GM11168 (cell line): ENCODE results near the gene VPS11.

Source experiments
- in situ Hi-C: fragments of 300-500 bp; cut with MboI; formaldehyde crosslinking; loops from one replicate; pipeline ENCODE4 v1.12.0; 2022; ENCODE audit warnings: low sequenced_read_pairs; ENCODE audit not compliant: unreplicated experiment

Gene VPS11

DNA sequence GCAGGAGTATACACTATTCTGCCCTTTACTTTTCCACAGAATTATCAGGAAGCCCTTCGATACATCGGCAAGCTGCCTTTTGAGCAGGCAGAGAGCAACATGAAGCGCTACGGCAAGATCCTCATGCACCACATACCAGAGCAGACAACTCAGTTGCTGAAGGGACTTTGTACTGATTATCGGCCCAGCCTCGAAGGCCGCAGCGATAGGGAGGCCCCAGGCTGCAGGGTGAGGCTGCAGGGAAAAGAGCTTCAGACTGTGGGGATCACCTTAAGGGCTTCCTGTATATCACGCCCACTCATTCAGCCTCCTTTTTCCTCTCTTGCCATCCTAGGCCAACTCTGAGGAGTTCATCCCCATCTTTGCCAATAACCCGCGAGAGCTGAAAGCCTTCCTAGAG, 10.2 kb downstream of the VPS11 start:
- in situ Hi-C loops = no loop called here

- in situ Hi-C loops = no loop called here
Observed at GRCh38 chr11:119078675-119079420, 11.2 kb downstream of the VPS11 start.

GRCh38 chr11:119081682-119082260, 14.2 kb downstream of the VPS11 start:
- in situ Hi-C loops = no loop called here

- in situ Hi-C loops = no loop called here
Observed at GRCh38 chr11:119084663-119085436, 17.2 kb downstream of the VPS11 start, which contains the start of gene HMBS. Gene HMBS (plus strand): TSS chr11:119084881. CDS start chr11:119085034, 153 bp downstream.

- in situ Hi-C loops = no loop called here
Observed at GRCh38 chr11:119085437-119085847, 17.8 kb downstream of the VPS11 start.

DNA sequence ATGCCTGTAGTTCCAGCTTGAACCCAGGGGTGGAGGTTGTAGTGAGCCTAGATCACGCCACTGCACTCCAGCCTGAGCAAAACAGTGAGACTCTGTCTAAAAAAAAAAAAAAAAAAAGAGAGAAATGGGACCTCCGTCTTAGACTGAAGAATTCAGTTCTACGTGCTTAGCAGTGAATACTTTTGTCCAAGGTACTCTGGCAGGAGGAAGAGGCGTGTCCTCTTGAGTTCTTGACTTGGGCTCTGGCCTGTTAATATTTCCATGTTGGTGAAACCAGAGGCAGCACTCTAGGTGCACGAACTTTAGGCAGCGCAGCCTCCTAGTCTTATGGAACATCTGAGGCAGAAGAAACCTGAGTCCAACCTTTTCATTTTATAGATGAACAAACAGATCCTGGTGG, 19.5 kb downstream of the VPS11 start:
- in situ Hi-C loops = no loop called here

DNA sequence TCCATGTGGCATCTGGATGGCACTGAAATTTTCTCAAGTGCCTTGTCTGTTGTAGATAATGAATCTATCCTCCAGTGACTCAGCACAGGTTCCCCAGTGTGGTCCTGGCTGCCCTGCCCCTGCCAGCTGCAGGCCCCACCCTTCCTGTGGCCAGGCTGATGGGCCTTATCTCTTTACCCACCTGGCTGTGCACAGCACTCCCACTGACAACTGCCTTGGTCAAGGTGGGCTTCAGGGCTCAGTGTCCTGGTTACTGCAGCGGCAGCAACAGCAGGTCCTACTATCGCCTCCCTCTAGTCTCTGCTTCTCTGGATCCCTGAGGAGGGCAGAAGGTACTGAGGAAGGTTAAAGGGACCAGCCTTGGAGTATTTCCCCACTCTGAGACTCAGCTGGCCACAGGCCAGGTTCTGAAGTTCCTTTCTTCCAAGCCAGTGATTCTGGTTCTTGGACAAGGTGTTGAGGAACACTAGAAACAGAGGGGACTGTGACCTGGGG, 20.2 kb downstream of the VPS11 start:
- in situ Hi-C loops = no loop called here

- in situ Hi-C loops = no loop called here
Observed at GRCh38 chr11:119088406-119088805, 20.8 kb downstream of the VPS11 start.

GRCh38 chr11:119089319-119089718, 21.7 kb downstream of the VPS11 start:
- in situ Hi-C loops = no loop called here

DNA sequence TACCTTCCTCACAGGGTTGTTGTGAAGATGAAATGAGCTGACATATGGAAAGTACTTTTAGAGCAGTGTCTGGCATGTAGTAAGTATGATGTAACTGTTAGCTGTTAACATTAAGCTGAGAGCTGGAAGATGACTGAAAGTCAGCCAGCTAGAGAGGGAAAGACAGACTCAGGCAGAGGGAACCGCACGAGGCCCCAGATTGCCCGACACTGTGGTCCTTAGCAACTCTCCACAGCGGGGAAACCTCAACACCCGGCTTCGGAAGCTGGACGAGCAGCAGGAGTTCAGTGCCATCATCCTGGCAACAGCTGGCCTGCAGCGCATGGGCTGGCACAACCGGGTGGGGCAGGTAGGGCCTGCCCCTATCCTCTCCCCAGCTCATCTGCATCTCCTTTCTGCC, 23.6 kb downstream of the VPS11 start:
- in situ Hi-C loops = no loop called here

- in situ Hi-C loops = no loop called here
Observed at GRCh38 chr11:119091966-119092879, 24.6 kb downstream of the VPS11 start.

DNA sequence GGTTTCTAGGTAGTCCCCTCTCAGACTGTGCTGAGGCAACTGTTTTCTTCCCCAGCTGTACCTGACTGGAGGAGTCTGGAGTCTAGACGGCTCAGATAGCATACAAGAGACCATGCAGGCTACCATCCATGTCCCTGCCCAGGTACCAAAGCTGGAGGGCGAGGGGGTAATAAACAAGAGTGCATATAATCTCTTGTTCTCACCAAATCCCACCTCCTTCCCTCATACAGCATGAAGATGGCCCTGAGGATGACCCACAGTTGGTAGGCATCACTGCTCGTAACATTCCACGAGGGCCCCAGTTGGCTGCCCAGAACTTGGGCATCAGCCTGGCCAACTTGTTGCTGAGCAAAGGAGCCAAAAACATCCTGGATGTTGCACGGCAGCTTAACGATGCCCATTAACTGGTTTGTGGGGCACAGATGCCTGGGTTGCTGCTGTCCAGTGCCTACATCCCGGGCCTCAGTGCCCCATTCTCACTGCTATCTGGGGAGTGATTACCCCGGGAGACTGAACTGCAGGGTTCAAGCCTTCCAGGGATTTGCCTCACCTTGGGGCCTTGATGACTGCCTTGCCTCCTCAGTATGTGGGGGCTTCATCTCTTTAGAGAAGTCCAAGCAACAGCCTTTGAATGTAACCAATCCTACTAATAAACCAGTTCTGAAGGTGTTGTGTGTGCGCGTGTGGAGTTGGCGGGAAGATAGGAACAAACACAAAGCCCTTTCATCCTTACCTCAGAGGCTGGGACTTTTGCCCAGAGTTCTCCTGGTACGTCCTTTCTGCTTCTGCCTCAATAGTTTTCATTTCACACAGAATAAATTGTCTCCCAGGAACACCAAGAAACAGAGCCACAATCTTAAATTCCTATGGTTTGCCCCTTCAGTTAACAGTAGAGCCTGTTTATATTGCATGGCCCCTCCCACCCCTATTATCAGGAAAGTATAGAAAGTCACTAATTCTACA, 25.5 kb downstream of the VPS11 start:
- in situ Hi-C loops = no loop called here

GRCh38 chr11:119093942-119094815, 26.6 kb downstream of the VPS11 start:
- in situ Hi-C loops = no loop called here

DNA sequence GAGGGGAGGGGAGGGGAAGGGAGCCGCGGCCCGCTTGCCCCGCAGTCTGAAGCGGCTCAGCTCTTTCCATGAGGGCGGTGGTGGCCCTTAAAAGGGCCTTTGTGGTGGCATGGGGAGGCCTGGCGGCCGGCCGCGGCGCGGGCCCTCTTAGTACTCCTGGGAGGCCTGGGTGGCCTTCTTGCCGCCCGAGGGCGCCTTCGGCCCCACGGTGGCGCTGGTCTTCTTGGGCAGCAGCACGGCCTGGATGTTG, 27.1 kb downstream of the VPS11 start:
- in situ Hi-C loops = no loop called here

DNA sequence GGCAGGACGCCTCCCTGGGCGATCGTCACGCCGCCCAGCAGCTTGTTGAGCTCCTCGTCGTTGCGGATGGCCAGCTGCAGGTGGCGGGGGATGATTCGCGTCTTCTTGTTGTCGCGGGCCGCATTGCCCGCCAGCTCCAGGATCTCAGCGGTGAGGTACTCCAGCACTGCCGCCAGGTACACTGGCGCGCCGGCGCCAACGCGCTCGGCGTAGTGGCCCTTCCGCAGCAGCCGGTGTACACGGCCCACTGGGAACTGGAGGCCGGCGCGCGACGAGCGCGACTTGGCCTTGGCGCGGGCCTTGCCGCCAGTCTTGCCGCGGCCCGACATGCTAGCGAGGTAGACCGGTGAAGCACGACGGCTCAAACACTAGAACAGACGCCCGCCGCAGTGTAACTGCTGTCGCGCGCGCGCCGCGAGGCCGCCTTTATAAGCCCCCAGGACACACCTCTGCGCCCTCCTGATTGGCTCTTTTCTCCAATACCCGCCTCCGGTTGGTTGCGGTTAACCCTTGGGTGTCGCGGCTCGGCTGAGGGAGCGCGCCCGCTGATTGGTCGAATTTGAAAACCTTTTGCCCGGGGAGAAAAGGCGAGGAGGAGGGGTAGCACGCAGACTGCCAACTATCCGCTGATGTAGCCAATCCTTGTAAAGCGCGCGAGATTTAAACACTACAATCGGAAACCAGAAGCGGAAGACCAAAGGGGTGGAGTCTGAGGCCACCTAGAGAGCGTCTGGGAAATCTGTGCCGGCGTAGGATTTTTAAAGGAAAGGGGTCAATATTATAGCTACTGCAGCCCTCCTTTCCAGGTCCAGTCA, 27.7 kb downstream of the VPS11 start:
- in situ Hi-C loops = no loop called here

DNA sequence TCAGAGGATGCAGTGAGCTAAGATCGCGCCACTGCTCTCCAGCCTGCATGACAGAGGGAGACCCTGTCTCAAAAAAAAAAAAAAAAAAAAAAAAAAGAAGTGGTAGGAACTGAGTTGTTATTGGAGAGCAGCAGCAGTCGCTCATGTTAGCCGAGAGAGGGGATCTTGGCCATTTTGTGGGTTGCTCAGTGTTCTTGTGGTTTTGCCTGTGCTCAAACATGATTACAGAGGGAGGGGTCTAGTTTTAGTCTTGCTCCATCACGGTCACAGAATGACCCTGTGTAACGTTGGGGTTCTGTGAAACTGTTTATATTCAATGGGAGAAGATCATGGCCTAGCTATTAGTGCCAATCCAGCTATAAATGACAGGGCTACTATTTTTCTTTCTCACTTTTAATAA, 32.1 kb downstream of the VPS11 start:
- in situ Hi-C loops = no loop called here

DNA sequence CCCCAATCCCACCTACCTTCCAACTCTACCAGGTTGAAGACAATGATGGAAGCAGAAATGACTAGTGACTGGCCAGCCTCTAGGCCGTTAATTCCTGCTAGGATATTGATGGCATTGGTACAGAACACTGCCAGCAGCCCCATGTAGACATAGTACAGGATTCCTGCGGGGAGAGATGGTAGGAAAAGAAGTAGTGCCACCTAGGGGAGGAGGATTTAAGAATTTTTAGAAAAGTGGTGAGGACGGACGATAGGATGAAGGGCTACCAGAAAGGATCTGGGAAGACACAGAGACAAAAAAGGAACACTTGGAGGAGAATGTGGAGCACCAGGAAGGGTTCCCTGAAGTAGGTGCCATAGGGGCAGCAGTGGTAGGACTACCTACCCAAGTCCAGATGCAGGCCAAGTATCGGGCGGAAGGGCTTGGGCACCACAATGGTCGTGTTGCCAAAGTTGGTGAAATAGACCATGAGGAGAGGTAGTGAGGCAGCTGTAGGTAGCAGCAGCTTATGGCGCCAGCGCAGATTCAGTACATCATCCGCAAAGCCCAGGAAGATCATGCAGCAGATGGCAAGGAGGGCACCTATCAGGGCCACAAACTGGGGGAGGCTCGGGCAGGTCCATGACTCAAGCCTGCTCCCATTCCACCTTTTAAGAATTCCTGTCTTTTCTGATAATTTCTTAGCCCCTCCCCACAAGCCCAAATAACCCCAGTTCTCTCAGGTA, 32.8 kb downstream of the VPS11 start:
- in situ Hi-C loops = no loop called here
